ENCODE data around the gene SLC12A8. TPM values are rescaled to one million over a fixed set of nuclear protein-coding genes. Genes with fewer than 3 reads are reported as not detected.
A peak's percentile ranks its signal among the peaks of the same experiment; 100 is the strongest.

Gene SLC12A8
- polyA plus RNA-seq, 1 of the 3 experiments (the other 2 are of a cell fraction), result 7.5 TPM

DNA sequence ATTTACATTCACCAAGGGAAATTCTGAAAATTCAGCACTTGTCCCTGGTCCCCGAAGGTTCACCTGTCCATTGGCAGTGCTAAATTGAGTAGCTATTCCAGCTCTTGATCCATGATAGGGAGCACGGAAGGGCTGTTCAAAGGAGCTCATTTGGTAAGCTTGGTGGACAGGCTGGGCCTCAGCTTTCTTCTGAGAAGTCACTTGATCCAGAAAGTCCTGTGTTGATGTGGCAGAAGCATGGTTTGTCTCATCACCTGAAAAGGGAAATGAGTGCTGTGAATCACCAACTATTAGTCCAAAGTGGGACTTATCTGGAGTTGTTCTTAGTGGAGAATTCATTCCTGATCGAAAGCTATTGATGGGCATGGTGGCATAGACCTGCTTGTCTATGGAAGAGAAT, 19.9 kb upstream of the SLC12A8 start:
- Histone ChIP-seq H3K36me3 (replicated peaks in 1 of 2; ENCODE audit: control insufficient read depth in 1 of 2, insufficient read depth in 2 of 2, low read length in 1 of 2) (peaks cover 34 to 43% of the 10 kb centered on the region in 2 experiments), H4K20me1 (ENCODE audit: insufficient read depth) (no peaks in the 10 kb centered on the region), H2AFZ (ENCODE audit: low read depth) (no peak overlapping the region), H3K4me2 (no peak overlapping the region), H3F3A (replicated peaks; ENCODE audit: insufficient read depth) (peaks cover 25% of the 10 kb centered on the region), H3K4me3 (ENCODE audit: low read depth in 2 of 2, low read length in 1 of 2) (no peak overlapping the region), H3K27ac (ENCODE audit: low read depth in 2 of 2, low read length in 1 of 2) (peak overlapping the region in 1 of 2 experiments; percentile 71; a peak in 2 of 4 replicates), H3K79me2 (ENCODE audit: insufficient read depth) (peaks cover 18% of the 10 kb centered on the region; the same call in 1 of the 2 replicates), H3K9me2 (no peaks in the 10 kb centered on the region), H3K9ac (no peak overlapping the region), H3K4me1 (ENCODE audit: control insufficient read depth in 1 of 2, insufficient read depth in 2 of 2, low read depth in 1 of 2, low read length in 1 of 2) (peaks cover 0 to 6% of the 10 kb centered on the region in 2 experiments; a peak in 2 of 4 replicates), H3K27me3 (ENCODE audit: insufficient read depth) (no peaks in the 10 kb centered on the region), H3K9me3 (no peaks in the 10 kb centered on the region)
- WGBS (ENCODE audit: low lambda C conversion rate), result 91% methylated on average over 3 of the region's 3 CpGs
- no peak for TF ChIP-seq TAF1 (IDR thresholded peaks at IDR 0.05; ENCODE audit: borderline replicate concordance, low read depth, low read length)
- TF ChIP-seq, protein P1, sequence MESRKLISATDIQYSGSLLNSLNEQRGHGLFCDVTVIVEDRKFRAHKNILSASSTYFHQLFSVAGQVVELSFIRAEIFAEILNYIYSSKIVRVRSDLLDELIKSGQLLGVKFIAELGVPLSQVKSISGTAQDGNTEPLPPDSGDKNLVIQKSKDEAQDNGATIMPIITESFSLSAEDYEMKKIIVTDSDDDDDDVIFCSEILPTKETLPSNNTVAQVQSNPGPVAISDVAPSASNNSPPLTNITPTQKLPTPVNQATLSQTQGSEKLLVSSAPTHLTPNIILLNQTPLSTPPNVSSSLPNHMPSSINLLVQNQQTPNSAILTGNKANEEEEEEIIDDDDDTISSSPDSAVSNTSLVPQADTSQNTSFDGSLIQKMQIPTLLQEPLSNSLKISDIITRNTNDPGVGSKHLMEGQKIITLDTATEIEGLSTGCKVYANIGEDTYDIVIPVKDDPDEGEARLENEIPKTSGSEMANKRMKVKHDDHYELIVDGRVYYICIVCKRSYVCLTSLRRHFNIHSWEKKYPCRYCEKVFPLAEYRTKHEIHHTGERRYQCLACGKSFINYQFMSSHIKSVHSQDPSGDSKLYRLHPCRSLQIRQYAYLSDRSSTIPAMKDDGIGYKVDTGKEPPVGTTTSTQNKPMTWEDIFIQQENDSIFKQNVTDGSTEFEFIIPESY (IDR thresholded peaks at IDR 0.05; ENCODE audit: borderline replicate concordance, low read depth), result no peak
- TF ChIP-seq SIN3A (IDR thresholded peaks at IDR 0.05; ENCODE audit: borderline replicate concordance, low read depth, low read length), result no peak
- no peak for TF ChIP-seq RAD21 (IDR thresholded peaks at IDR 0.05; ENCODE audit: low read length)
- TF ChIP-seq MXI1 (IDR thresholded peaks at IDR 0.05; ENCODE audit: low read depth, low read length), result no peak
- TF ChIP-seq GATA2 (CRISPR knock-in tag; IDR thresholded peaks at IDR 0.05), result no peak
- TF ChIP-seq, protein P2, sequence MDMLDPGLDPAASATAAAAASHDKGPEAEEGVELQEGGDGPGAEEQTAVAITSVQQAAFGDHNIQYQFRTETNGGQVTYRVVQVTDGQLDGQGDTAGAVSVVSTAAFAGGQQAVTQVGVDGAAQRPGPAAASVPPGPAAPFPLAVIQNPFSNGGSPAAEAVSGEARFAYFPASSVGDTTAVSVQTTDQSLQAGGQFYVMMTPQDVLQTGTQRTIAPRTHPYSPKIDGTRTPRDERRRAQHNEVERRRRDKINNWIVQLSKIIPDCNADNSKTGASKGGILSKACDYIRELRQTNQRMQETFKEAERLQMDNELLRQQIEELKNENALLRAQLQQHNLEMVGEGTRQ (IDR thresholded peaks at IDR 0.05; ENCODE audit: borderline replicate concordance, low read depth, low read length), result no peak
- TF ChIP-seq, protein P3, sequence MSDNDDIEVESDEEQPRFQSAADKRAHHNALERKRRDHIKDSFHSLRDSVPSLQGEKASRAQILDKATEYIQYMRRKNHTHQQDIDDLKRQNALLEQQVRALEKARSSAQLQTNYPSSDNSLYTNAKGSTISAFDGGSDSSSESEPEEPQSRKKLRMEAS (IDR thresholded peaks at IDR 0.05; ENCODE audit: low read depth), result no peak
- TF ChIP-seq NFIC (IDR thresholded peaks at IDR 0.05; ENCODE audit: borderline replicate concordance), result no peak
- TF ChIP-seq, protein P4, sequence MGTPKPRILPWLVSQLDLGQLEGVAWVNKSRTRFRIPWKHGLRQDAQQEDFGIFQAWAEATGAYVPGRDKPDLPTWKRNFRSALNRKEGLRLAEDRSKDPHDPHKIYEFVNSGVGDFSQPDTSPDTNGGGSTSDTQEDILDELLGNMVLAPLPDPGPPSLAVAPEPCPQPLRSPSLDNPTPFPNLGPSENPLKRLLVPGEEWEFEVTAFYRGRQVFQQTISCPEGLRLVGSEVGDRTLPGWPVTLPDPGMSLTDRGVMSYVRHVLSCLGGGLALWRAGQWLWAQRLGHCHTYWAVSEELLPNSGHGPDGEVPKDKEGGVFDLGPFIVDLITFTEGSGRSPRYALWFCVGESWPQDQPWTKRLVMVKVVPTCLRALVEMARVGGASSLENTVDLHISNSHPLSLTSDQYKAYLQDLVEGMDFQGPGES (IDR thresholded peaks at IDR 0.05; ENCODE audit: low read depth, low read length), result no peak
- TF ChIP-seq NRF1 (IDR thresholded peaks at IDR 0.05; ENCODE audit: low read depth, low read length), result no peak
- no peak for TF ChIP-seq MEF2A (IDR thresholded peaks at IDR 0.05; ENCODE audit: borderline replicate concordance, low read depth)
- TF ChIP-seq GABPA (IDR thresholded peaks at IDR 0.05; ENCODE audit: low read depth), result no peak
- ChIA-PET CTCF (no interaction called here), POLR2A (no interaction called here)
- DNase-seq, result no peak

All from SK-N-SH (cell line).